PC-3 (cell line): ENCODE results near the gene NUTM1. TPM values are rescaled to one million over a fixed set of nuclear protein-coding genes. Genes with fewer than 3 reads are reported as not detected.
A peak's percentile ranks its signal among the peaks of the same experiment; 100 is the strongest.

Source experiments
- ATAC-seq: fragments of 200-7000 bp; cut with Tn5 transposase; 2 replicates; pipeline ENCODE4 v1.9.1; 2020; ENCODE audit warnings: mild to moderate bottlenecking, moderate library complexity
- BruUV-seq: library from RNA; stranded (reverse); fragments of 400-500 nt; replicated peaks from 2 replicates; lab custom pipeline; 2021; lab: Mats Ljungman, UMichigan
- CTCF ChIA-PET: fragments of 300-600 bp; sonication (Branson Sonifier 250); formaldehyde crosslinking; loops from one replicate; lab custom pipeline; 2022; ENCODE audit warnings: antibody characterized with exemption; lab: Charles Lee
- POLR2A ChIA-PET: fragments of 300-600 bp; sonication (Branson Sonifier 250); formaldehyde crosslinking; loops from one replicate; lab custom pipeline; 2022; ENCODE audit warnings: antibody characterized with exemption; ENCODE audit not compliant: unreplicated experiment; lab: Charles Lee
- DNase-seq: peaks from one replicate; pipeline ENCODE4 v3.0.0-alpha.2; 2015
- H2AFZ ChIP-seq: fragments of 300-600 bp; sonication (generic); 2 replicates; pipeline ENCODE4 v1.6.0; 2016; ENCODE audit warnings: antibody characterized with exemption, low read length
- H3F3A ChIP-seq: fragments of 300-600 bp; sonication (generic); one replicate; pipeline ENCODE4 v1.6.0; 2017; ENCODE audit warnings: antibody characterized with exemption, low read length, control low read depth, mild to moderate bottlenecking; ENCODE audit not compliant: unreplicated experiment
- H3K27ac ChIP-seq: fragments of 300-600 bp; sonication (generic); 2 replicates; pipeline ENCODE4 v1.5.1; 2016; ENCODE audit warnings: mild to moderate bottlenecking, low read length
- H3K27me3 ChIP-seq: fragments of 300-600 bp; sonication (generic); 2 replicates; pipeline ENCODE4 v1.6.1; 2016; ENCODE audit warnings: low read length, mixed read lengths
- H3K36me3 ChIP-seq: fragments of 300-600 bp; sonication (generic); 2 replicates; pipeline ENCODE4 v1.6.1; 2016; ENCODE audit warnings: low read depth, mixed run types, low read length, mixed read lengths
- H3K4me1 ChIP-seq: fragments of 300-600 bp; sonication (generic); 2 replicates; pipeline ENCODE4 v1.5.1; 2016; ENCODE audit warnings: low read length; ENCODE audit not compliant: insufficient read depth
- H3K4me2 ChIP-seq: fragments of 300-600 bp; sonication (generic); 2 replicates; pipeline ENCODE4 v1.6.0; 2016; ENCODE audit warnings: low read length
- H3K4me3 ChIP-seq: fragments of 300-600 bp; sonication (generic); 2 replicates; pipeline ENCODE4 v1.5.1; 2016; ENCODE audit warnings: mild to moderate bottlenecking, low read length, mixed read lengths
- H3K79me2 ChIP-seq: fragments of 300-600 bp; sonication (generic); 2 replicates; pipeline ENCODE4 v1.6.1; 2017; ENCODE audit warnings: low read length, mixed read lengths
- H3K9ac ChIP-seq: fragments of 300-600 bp; sonication (generic); 2 replicates; pipeline ENCODE4 v1.6.0; 2016; ENCODE audit warnings: mild to moderate bottlenecking, low read length
- H3K9me2 ChIP-seq: fragments of 300-600 bp; sonication (generic); replicated peaks from 2 replicates; pipeline ENCODE4 v1.6.1; 2016; ENCODE audit warnings: mixed run types, low read length, mixed read lengths
- H3K9me3 ChIP-seq: fragments of 300-600 bp; sonication (generic); 2 replicates; pipeline ENCODE4 v1.6.1; 2016; ENCODE audit warnings: low read length, mixed read lengths
- H4K20me1 ChIP-seq: fragments of 300-600 bp; sonication (generic); 2 replicates; pipeline ENCODE4 v1.6.1; 2016; ENCODE audit warnings: low read length, mixed read lengths
- EZH2 ChIP-seq: fragments of 300-600 bp; sonication (generic); IDR thresholded peaks from one replicate; pipeline ENCODE4 v1.6.1; 2017; ENCODE audit warnings: antibody characterized with exemption, mild to moderate bottlenecking, low read length; ENCODE audit not compliant: unreplicated experiment
- EZH2phosphoT487 ChIP-seq: fragments of 300-600 bp; sonication (generic); IDR thresholded peaks from 2 replicates; pipeline ENCODE4 v1.6.1; 2018; ENCODE audit warnings: mild to moderate bottlenecking, antibody characterized with exemption, low read length, borderline replicate concordance
- intact Hi-C: fragments of 100-400 bp; cut with micrococcal nuclease; formaldehyde crosslinking; loops from 2 replicates; pipeline ENCODE4 v1.9.0; 2023
- total RNA-seq: library from RNA; depleted of rRNA; stranded (reverse); fragments of >200 nt; gene quantifications from 2 replicates; pipeline ENCODE4 v1.2.3, GENCODE V29; 2014
- TF ChIP-seq, protein P1 (sequence below): fragments of 300-600 bp; sonication (generic); conservative IDR thresholded peaks from 2 replicates; pipeline ENCODE4 v1.5.1; 2017; ENCODE audit warnings: antibody characterized with exemption, low read depth, mild to moderate bottlenecking, low read length

The NUTM1 gene
- total RNA-seq, 1 experiment from 2014 or later, result 0.04 TPM

DNA sequence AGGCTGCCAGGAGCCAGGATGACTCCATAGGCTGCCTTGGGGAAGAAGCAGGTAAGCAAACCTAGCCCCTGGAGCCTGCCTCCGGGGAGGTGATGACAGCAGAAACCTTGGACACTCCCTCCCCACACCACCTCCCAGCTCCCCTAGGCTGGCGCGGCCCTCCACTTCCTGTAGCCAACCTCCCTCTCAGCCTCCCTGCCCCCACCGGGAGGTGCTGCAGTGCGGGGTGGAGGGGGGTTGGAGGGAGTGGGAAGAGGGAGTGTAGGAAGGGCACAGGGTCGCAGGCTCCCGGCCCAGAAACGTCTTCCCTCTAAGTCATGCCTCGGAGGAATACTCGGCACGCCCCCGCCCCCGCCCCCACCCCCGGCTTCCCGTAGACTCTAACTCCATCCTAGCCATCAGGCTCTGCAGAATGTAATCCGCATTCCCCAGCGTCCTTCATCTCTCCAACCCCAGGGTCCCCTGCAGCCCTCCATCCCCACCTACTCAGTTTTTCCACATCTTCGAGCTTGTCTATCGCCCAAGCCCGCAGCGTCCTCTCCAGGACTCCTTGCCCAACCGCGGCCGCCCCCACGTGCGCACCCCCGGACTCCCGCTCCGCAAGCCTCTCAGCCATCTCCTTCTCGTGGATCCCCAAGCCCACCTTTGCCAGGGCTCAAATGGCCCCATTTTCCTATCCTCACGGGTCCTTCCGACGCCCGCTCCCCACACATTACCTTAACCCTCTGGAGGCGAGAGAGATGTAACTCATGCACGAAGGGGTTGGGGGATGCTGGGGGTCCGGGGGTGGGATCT is 23.4 kb downstream of the NUTM1 start:
- peak overlapping the region; percentile 73 for H2AFZ ChIP-seq

GRCh38 chr15:34367101-34368081 is 24.3 kb downstream of the NUTM1 start, which contains the start of gene LPCAT4:
Gene LPCAT4 (minus strand): TSS chr15:34367196. CDS start chr15:34367100, 96 bp downstream.
- H3K27ac ChIP-seq, result peak within 1 kb of the TSS; percentile 99
- H3K9me2 ChIP-seq, result no peaks in the 10 kb centered on the region
- no peaks in the 10 kb centered on the region for H3K9me3 ChIP-seq
- ChIA-PET POLR2A (interaction anchor here (0.5 to 1.0 kb wide), 4 partner anchors 29 to 245 kb away, joined by 3 read pairs; no protein-coding TSS in a partner anchor), CTCF (interaction anchor here (0.5 to 1.8 kb wide), 11 partner anchors 9 to 279 kb away, joined by 3 to 11 read pairs (median 4); partner anchors contain the start of genes KATNBL1, NOP10 and NUTM1)
- BruUV-seq, result no TSS peak
- peaks cover 41% of the 10 kb centered on the region; the same call in 1 of the 2 replicates for H3K4me1 ChIP-seq
- peak within 1 kb of the TSS; percentile 95 for H3K4me2 ChIP-seq
- H3K79me2 ChIP-seq, result peaks cover 37% of the 10 kb centered on the region
- no peaks in the 10 kb centered on the region for H3K27me3 ChIP-seq
- peak within 1 kb of the TSS; percentile 100 for H3K4me3 ChIP-seq
- ATAC-seq (peak; percentile 79), DNase-seq (peak; percentile 90)
- TF ChIP-seq, protein P1, sequence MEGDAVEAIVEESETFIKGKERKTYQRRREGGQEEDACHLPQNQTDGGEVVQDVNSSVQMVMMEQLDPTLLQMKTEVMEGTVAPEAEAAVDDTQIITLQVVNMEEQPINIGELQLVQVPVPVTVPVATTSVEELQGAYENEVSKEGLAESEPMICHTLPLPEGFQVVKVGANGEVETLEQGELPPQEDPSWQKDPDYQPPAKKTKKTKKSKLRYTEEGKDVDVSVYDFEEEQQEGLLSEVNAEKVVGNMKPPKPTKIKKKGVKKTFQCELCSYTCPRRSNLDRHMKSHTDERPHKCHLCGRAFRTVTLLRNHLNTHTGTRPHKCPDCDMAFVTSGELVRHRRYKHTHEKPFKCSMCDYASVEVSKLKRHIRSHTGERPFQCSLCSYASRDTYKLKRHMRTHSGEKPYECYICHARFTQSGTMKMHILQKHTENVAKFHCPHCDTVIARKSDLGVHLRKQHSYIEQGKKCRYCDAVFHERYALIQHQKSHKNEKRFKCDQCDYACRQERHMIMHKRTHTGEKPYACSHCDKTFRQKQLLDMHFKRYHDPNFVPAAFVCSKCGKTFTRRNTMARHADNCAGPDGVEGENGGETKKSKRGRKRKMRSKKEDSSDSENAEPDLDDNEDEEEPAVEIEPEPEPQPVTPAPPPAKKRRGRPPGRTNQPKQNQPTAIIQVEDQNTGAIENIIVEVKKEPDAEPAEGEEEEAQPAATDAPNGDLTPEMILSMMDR, result peak; percentile 94
- TF ChIP-seq EZH2, result no peak
- H3F3A ChIP-seq, result no peaks in the 10 kb centered on the region
- intact Hi-C loops, result loop anchor here (1.0 kb wide), 2 partner anchors 24 to 257 kb away; partner anchors contain the start of genes NOP10 and NUTM1
- H3K36me3 ChIP-seq, result peaks cover 16% of the 10 kb centered on the region
- peak within 1 kb of the TSS; percentile 98 for H3K9ac ChIP-seq
- peaks cover 14% of the 10 kb centered on the region; the same call in 1 of the 2 replicates for H4K20me1 ChIP-seq
- peak within 1 kb of the TSS; percentile 84 for H2AFZ ChIP-seq

More for the DNA sequence above, 23.4 kb downstream of the NUTM1 start:
- Histone ChIP-seq H3K9ac (peak overlapping the region; percentile 98), H4K20me1 (peaks cover 14% of the 10 kb centered on the region; the same call in 1 of the 2 replicates), H3K9me2 (no peaks in the 10 kb centered on the region), H3K9me3 (no peaks in the 10 kb centered on the region), H3K27me3 (no peaks in the 10 kb centered on the region), H3K4me2 (peak overlapping the region; percentile 95), H3K4me1 (peaks cover 46% of the 10 kb centered on the region), H3K4me3 (peak overlapping the region; percentile 100), H3K27ac (peak overlapping the region; percentile 99), H3K79me2 (peaks cover 41% of the 10 kb centered on the region), H3F3A (no peaks in the 10 kb centered on the region), H3K36me3 (peaks cover 22% of the 10 kb centered on the region)
- POLR2A ChIA-PET, result interaction anchor here (0.5 to 1.0 kb wide), 3 partner anchors 28 to 244 kb away, joined by 3 read pairs; no protein-coding TSS in a partner anchor
- DNase-seq (peak; percentile 84), ATAC-seq (peak; percentile 52)
- intact Hi-C loops, result loop anchor here (1.0 kb wide), 2 partner anchors 23 to 256 kb away; partner anchors contain the start of genes NOP10 and NUTM1
- BruUV-seq, result no TSS peak
- CTCF ChIA-PET, result interaction anchor here (0.6 to 1.8 kb wide), 10 partner anchors 8 to 256 kb away, joined by 3 to 11 read pairs (median 5); partner anchors contain the start of genes KATNBL1, NOP10 and NUTM1
- TF ChIP-seq EZH2 (no peak), EZH2phosphoT487 (no peak)
- TF ChIP-seq, protein P1, result no peak
